GM12873 (cell line): ENCODE measurements around the gene SSH2.

Experiments
- TF ChIP-seq, protein P1 (sequence below): IDR thresholded peaks from 2 replicates; pipeline ENCODE4 v1.5.1; 2012; ENCODE audit warnings: low read depth, mild to moderate bottlenecking, moderate library complexity, low read length, control low read depth; ENCODE audit not compliant: insufficient read depth; ENCODE audit errors: missing control alignments

The SSH2 gene

DNA sequence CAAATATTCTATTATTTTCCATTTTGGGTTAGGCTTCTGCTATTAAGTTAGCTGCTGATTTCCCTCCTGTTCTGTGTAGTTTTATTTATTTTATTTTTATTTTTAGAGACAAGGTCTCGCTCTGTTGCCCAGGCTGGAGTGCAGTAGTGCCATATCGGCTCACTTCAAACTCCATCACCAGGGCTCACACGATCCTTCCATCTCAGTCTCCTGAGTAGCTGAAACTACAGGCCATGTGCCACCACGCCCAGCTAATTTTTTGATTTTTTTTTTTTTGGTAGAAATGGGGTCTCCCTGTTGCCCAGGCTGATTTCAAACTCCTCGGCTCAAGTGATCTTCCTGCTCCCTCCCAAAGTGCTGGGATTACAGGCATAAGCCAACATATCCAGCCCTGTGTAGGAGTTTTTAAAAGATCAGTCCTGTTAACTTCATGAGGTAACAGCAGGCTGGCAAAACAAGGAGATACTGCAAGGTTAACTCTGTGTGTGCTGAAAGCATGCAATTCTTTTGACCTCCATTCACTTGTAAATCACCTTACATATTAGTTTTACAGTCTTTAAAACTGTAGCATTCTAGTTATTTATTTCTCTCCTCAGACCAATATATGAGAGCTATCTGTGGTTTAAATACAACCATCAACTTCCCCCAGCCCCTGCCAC is 63.2 kb downstream of the SSH2 start:
- TF ChIP-seq, protein P1, sequence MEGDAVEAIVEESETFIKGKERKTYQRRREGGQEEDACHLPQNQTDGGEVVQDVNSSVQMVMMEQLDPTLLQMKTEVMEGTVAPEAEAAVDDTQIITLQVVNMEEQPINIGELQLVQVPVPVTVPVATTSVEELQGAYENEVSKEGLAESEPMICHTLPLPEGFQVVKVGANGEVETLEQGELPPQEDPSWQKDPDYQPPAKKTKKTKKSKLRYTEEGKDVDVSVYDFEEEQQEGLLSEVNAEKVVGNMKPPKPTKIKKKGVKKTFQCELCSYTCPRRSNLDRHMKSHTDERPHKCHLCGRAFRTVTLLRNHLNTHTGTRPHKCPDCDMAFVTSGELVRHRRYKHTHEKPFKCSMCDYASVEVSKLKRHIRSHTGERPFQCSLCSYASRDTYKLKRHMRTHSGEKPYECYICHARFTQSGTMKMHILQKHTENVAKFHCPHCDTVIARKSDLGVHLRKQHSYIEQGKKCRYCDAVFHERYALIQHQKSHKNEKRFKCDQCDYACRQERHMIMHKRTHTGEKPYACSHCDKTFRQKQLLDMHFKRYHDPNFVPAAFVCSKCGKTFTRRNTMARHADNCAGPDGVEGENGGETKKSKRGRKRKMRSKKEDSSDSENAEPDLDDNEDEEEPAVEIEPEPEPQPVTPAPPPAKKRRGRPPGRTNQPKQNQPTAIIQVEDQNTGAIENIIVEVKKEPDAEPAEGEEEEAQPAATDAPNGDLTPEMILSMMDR = no peak

DNA sequence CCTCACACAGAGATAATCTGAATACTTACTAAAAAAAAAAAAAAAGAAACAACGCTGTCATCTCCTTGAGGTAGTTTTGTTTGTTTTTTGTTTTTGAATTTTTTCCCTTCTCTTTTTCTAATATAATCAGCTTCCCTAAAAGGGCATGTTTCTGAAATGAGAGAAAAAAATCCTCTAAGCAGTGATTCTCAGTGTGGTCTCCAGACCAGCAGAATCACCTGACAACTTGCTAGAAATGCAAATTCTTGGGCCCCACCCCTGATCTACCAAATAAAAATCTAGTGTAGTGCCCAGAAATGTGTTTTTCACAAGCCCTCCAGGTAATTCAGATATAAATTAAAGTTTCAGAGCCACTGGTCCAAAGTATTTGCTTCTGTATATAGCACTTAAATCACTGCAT is 65.4 kb downstream of the SSH2 start:
- TF ChIP-seq, protein P1 = no peak

DNA sequence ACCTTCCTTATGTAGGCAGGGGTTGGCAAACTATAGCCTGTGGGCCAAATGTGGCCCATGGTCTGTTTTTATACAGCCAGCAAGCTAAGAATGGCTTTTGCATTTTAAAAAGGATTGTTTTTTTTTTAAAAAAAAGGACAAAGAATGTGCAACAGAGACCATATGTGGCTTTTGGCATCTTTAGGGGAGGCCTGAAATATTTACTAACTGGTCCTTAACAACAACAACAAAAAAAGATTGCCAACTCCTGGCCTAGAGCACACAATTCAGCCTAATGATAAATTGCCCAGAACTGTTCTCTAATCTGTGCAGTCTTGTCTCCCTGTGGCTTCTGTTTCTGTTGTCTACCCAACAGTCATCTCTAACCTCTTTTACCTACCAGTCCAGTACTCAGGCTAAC is 67.1 kb downstream of the SSH2 start:
- TF ChIP-seq, protein P1 = no peak

DNA sequence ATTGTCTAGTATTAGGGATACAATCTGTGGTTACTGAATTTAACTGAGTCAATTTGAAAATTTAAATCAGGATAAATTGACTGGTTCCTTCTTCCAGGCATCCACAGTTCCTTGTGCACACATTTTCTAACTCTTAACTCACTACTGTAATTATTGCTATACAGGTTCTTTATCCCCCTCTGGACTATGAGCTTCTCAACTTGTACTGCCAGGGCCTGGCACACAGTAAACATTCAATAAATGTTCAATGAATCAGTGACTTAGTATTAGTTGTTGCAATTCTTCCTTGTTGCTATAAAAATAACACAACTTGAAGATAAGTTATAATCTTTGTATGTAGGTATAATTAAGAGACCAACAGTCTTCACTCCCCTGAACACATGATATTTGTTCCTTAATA is 67.9 kb downstream of the SSH2 start:
- TF ChIP-seq, protein P1 = no peak

DNA sequence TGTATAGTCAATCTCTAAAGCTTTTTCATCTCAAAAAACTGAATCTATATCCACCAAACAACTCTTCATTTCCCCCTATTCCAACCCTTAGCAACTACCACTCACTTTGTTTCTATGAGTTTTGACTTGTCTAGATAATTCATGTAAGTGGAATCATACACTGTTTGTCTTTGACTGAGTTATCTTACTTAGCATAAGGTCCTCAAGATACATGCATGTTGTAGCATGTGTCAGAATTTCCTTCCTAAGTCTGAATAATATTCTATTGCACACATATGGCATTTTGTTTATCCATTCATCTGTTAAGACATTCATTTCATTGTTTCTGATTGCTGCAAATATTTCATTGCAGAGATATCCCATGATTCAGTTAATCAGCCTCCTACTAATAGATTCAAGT is 72.2 kb downstream of the SSH2 start:
- TF ChIP-seq, protein P1 = no peak

DNA sequence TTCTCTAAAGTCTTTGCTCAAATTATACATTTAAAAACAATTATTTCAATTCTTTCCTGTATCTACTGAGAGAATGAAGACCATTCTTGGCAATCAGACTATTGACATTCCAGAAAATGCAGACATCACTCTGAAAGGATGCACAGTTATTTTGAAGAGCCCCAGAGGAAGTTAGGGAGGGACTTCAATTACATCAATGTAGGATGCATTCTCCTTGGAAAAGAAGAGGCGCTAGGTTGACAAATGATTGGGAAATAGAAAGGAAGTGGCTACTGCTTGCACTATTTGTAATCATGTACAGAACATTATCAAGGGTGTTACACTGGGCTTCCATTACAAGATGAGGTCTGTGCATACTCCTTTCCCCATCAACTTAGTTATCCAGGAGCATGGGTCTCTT is 74.3 kb downstream of the SSH2 start:
- TF ChIP-seq, protein P1 = no peak

DNA sequence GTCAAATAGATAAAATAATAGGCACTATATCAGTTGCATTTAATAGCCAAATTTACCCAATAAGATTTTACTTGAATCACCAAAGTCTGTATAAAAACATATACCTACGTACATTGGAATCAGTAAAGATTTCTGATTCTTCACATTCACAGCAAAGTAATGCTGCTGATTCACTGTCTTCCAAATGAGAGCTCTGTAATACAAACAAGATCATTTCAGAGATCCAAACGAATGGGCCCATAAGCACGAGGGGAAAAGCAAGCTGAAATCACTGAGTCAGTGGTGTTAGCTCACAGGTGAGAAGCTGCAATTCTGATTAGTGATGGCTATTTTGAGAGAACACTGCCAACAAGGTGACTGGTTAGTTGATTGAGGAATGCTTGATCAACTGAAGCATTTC is 81.3 kb downstream of the SSH2 start:
- TF ChIP-seq, protein P1 = no peak
